ENCODE measurements around the gene SAFB2.

GRCh38 chr19:5661483-5661882, 38.9 kb upstream of the SAFB2 start:
- TF ChIP-seq CTCF (IDR thresholded peaks at IDR 0.05; ENCODE audit: extremely low read depth in 1 of 2, insufficient read depth in 1 of 2, low read depth in 1 of 2, low read length in 2 of 2) = no peak
- no peak for TF ChIP-seq EZH2 (IDR thresholded peaks at IDR 0.05; ENCODE audit: borderline replicate concordance, low read depth, low read length, severe bottlenecking)
- no peak for TF ChIP-seq POLR2A (IDR thresholded peaks at IDR 0.05; ENCODE audit: low read depth, low read length)
- TF ChIP-seq JUN (IDR thresholded peaks at IDR 0.05; ENCODE audit: borderline replicate concordance, insufficient read depth, insufficient read length, low read depth) = no peak
- TF ChIP-seq GATA2 (IDR thresholded peaks at IDR 0.05; ENCODE audit: insufficient read depth, insufficient read length, low read depth, low read length) = no peak
- TF ChIP-seq MYC (IDR thresholded peaks at IDR 0.05; ENCODE audit: low read depth, low read length) = no peak
- TF ChIP-seq POLR2AphosphoS5 (IDR thresholded peaks at IDR 0.05; ENCODE audit: insufficient read depth, low read depth, low read length) = no peak
- TF ChIP-seq FOS (IDR thresholded peaks at IDR 0.05; ENCODE audit: borderline replicate concordance, insufficient read depth, low read length) = no peak

All from endothelial cell of umbilical vein (primary cell).